ENCODE measurements around the gene CENPU. TPM values are rescaled to one million over a fixed set of nuclear protein-coding genes. Genes with fewer than 3 reads are reported as not detected.

The CENPU gene
- total RNA-seq, 4 donors from 2014 or later = 1.0 to 3.0 (median 1.8) TPM

DNA sequence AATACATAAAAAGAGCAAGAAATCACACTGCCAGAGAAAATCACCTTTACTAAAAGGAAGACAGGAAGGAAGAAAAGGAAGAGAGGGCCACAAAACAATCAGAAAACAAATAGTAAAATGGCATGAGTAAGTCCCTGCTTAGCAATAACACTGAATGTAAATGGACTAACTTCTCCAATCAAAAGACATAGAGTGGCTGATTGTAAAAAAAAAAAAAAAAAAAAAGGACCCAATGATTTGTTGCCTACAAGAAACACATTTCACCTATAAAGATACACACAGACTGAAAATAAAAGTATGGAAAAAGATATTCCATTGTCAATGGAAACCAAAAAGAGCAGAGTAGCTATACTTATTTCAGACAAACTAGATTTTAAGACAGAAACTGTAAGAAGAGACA, 12.6 kb downstream of the CENPU start:
- no peak overlapping the region for H3K27ac ChIP-seq
- peaks cover 0 to 11% (median 0%) of the 10 kb centered on the region in 3 donors for H3K36me3 ChIP-seq
- no peaks in the 10 kb centered on the region for H3K4me1 ChIP-seq
- no peak overlapping the region for H3K4me3 ChIP-seq
- no peak for TF ChIP-seq POLR2A (IDR thresholded peaks at IDR 0.05)
- TF ChIP-seq CTCF (IDR thresholded peaks at IDR 0.05) = no peak
- TF ChIP-seq EP300 (IDR thresholded peaks at IDR 0.05) = no peak
- DNase-seq (ENCODE audit: low spot score in 2 of 2) = no peak
- peaks cover 0 to 3% (median 0%) of the 10 kb centered on the region in 4 donors for H3K9me3 ChIP-seq
- H3K27me3 ChIP-seq = no peaks in the 10 kb centered on the region

- TF ChIP-seq POLR2A (IDR thresholded peaks at IDR 0.05) = no peak
- WGBS, 2 donors = 84 to 95% methylated on average over 2 to 3 of the region's 3 CpGs
- H3K9me3 ChIP-seq = peaks cover 0 to 3% (median 0%) of the 10 kb centered on the region in 4 donors
- H3K4me1 ChIP-seq = no peaks in the 10 kb centered on the region
- H3K4me3 ChIP-seq = no peak overlapping the region
- no peak for DNase-seq (ENCODE audit: low spot score in 2 of 2)
- peaks cover 0 to 20% (median 0%) of the 10 kb centered on the region in 3 donors for H3K36me3 ChIP-seq
- no peak overlapping the region for H3K27ac ChIP-seq
- H3K27me3 ChIP-seq = no peaks in the 10 kb centered on the region
These were observed 14.5 kb downstream of the CENPU start for GRCh38 chr4:184719407-184719806.

DNA sequence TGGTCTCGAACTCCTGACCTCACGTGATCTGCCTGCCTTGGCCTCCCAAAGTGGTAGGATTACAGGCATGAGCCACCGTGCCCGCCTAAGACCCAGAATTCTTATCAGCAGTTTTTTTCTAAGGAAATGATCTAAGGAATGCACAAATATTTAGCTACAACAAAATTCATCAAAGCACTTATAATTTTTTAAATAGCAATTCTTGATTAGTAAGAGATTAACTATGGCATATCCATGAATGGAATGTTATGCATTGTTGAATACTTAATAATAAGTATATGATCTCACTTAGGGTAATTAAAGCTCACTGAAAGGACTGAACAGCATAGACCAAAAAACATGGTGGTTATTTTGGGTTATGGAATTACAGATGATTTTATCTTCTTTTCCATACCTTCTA, 18.4 kb downstream of the CENPU start:
- no peaks in the 10 kb centered on the region for H3K4me1 ChIP-seq
- DNase-seq (ENCODE audit: low spot score in 2 of 2) = no peak
- H3K27me3 ChIP-seq = no peaks in the 10 kb centered on the region
- no peak overlapping the region for H3K27ac ChIP-seq
- H3K4me3 ChIP-seq = no peak overlapping the region
- TF ChIP-seq POLR2A (IDR thresholded peaks at IDR 0.05) = no peak
- no peak for TF ChIP-seq CTCF (IDR thresholded peaks at IDR 0.05)
- no peak for TF ChIP-seq EP300 (IDR thresholded peaks at IDR 0.05)
- no peaks in the 10 kb centered on the region for H3K9me3 ChIP-seq
- peaks cover 0 to 24% (median 0%) of the 10 kb centered on the region in 3 donors for H3K36me3 ChIP-seq
- WGBS, 2 donors = 89 to 98% methylated on average over 4 of the region's 4 CpGs

DNA sequence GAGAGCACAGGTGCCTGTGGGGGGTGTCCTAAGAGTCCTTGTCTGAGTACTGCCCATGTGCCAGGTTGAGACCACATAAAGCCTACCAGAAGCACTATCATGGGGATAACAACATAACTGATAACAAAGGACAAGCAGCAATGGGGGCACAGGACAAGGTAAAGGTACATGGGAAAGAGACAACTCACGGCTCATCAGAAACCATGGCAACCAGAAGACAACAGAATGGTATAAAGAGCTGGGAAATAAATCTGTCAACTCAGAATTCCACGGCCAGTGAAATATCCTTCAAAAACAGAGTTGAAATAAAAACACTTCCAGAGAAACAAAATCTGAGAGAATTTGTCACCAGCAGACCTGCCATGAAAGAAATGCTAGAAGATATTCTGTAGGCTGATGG, 20.0 kb downstream of the CENPU start:
- H3K4me1 ChIP-seq = no peaks in the 10 kb centered on the region
- no peaks in the 10 kb centered on the region for H3K27me3 ChIP-seq
- no peak overlapping the region for H3K4me3 ChIP-seq
- DNase-seq (ENCODE audit: low spot score in 2 of 2) = no peak
- H3K27ac ChIP-seq = no peak overlapping the region
- H3K9me3 ChIP-seq = no peaks in the 10 kb centered on the region
- WGBS, 2 donors = 49 to 68% methylated on average over 2 of the region's 2 CpGs
- TF ChIP-seq EP300 (IDR thresholded peaks at IDR 0.05) (no peak), CTCF (IDR thresholded peaks at IDR 0.05) (no peak), POLR2A (IDR thresholded peaks at IDR 0.05) (no peak)
- H3K36me3 ChIP-seq = peaks cover 0 to 21% (median 0%) of the 10 kb centered on the region in 3 donors

DNA sequence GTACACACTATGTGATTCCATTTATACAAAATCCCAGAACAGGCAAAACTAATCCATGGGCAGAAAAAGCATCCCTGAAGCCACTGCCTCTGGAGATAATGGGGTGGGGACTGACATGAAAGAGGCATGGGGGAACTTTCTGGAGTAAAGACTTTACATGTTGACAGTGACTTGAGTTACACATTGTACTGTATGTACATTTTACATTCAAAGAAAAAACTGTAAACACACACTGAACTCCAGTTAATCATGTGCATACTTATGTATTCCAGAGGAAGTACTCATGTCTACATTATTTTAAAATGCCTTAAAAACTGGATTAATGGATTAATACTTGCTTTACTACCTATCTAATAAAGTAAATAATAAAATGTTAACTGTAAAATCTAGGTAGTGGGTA, 21.6 kb downstream of the CENPU start:
- no peak for TF ChIP-seq EP300 (IDR thresholded peaks at IDR 0.05)
- no peak for TF ChIP-seq POLR2A (IDR thresholded peaks at IDR 0.05)
- TF ChIP-seq CTCF (IDR thresholded peaks at IDR 0.05) = no peak
- H3K27ac ChIP-seq = no peak overlapping the region
- DNase-seq (ENCODE audit: low spot score in 2 of 2) = no peak
- no peak overlapping the region for H3K4me3 ChIP-seq
- no peaks in the 10 kb centered on the region for H3K27me3 ChIP-seq
- no peaks in the 10 kb centered on the region for H3K9me3 ChIP-seq
- H3K4me1 ChIP-seq = no peaks in the 10 kb centered on the region
- H3K36me3 ChIP-seq = peaks cover 0 to 27% (median 0%) of the 10 kb centered on the region in 3 donors

- H3K4me1 ChIP-seq = no peaks in the 10 kb centered on the region
- TF ChIP-seq EP300 (IDR thresholded peaks at IDR 0.05) (no peak), POLR2A (IDR thresholded peaks at IDR 0.05) (no peak), CTCF (IDR thresholded peaks at IDR 0.05) (no peak)
- H3K27ac ChIP-seq = no peak overlapping the region
- H3K4me3 ChIP-seq = no peak overlapping the region
- H3K9me3 ChIP-seq = no peaks in the 10 kb centered on the region
- DNase-seq (ENCODE audit: low spot score in 2 of 2) = no peak
- H3K36me3 ChIP-seq = peaks cover 0 to 16% (median 0%) of the 10 kb centered on the region in 3 donors
- WGBS, 2 donors = 88 to 89% methylated on average over 1 of the region's 1 CpG
- no peaks in the 10 kb centered on the region for H3K27me3 ChIP-seq
These were observed 27.4 kb downstream of the CENPU start for GRCh38 chr4:184706453-184706852.
